Body of pancreas (tissue), 4 donors: Measurements from ENCODE around the gene BCL7C. TPM values are rescaled to one million over a fixed set of nuclear protein-coding genes. Genes with fewer than 3 reads are reported as not detected.

Source experiments
- ATAC-seq: fragments of 150-250 bp; one replicate; pipeline ENCODE4 v1.9.1; 2016
- DNase-seq, 4 donors: peaks; one replicate each; pipeline ENCODE4 v3.0.0-alpha.2; 2019
- H3K27ac ChIP-seq, 4 donors: fragments of 200-600 bp; sonication (generic); 1 replicate in 3 of 4; 2 replicates in 1 of 4; pipeline versions ENCODE4 v1.5.1 to v1.6.1; 2016 to 2019; ENCODE audit warnings: mild to moderate bottlenecking in 1 of 4, mixed read lengths in 1 of 4, moderate library complexity in 1 of 4
- H3K27me3 ChIP-seq, 2 donors: fragments of 200-600 bp; sonication (generic); one replicate each; pipeline ENCODE4 v1.6.0; 2016; ENCODE audit warnings: mild to moderate bottlenecking in 1 of 2
- H3K36me3 ChIP-seq, 2 donors: fragments of 200-600 bp; sonication (generic); replicated peaks in 1 of 2; 2 replicates each; pipeline ENCODE4 v1.5.1; 2016; ENCODE audit warnings: low read depth in 2 of 2; ENCODE audit not compliant: insufficient read depth in 1 of 2
- H3K4me1 ChIP-seq: fragments of 200-600 bp; sonication (generic); one replicate; pipeline ENCODE4 v1.6.0; 2016
- H3K4me3 ChIP-seq, 2 donors: fragments of 200-600 bp; sonication (generic); 1 replicate in 1 of 2; 2 replicates in 1 of 2; pipeline ENCODE4 v1.5.1; 2016 to 2019
- H3K9me3 ChIP-seq, 3 donors: fragments of 200-600 bp; sonication (generic); 1 replicate in 2 of 3; 2 replicates in 1 of 3; pipeline ENCODE4 v1.5.1; 2016
- POLR2A ChIP-seq, 3 donors: fragments of 450-650 bp; IDR thresholded peaks; one replicate each; pipeline ENCODE4 v1.6.1; 2016; ENCODE audit warnings: antibody characterized with exemption in 3 of 3, mild to moderate bottlenecking in 2 of 3
- WGBS, 2 donors: methylation state at CpG; one replicate each; pipeline ENCODE4 v1.1.5; 2017; 5-methylcytosine and 5-hydroxymethylcytosine counted together
- intact Hi-C: fragments of 100-400 bp; cut with DNase I; formaldehyde crosslinking; loops from one replicate; pipeline ENCODE4 v1.15.1; 2023
- total RNA-seq, 2 donors: library from RNA; depleted of rRNA; stranded (reverse); fragments of >200 nt; gene quantifications; one replicate each; pipeline ENCODE4 v1.1.0, GENCODE V29; 2016
- TF ChIP-seq, protein P1 (sequence below), 7 experiments: fragments of 450-650 bp in 4 of 7; fragments of 200-600 bp in 3 of 7; sonication (generic) in 3 of 7; IDR thresholded peaks; one replicate each; pipeline ENCODE4 v1.5.1; 2016 to 2019; ENCODE audit warnings: antibody characterized with exemption in 7 of 7

BCL7C gene
- total RNA-seq, 2 donors from 2014 or later, result 19.8 to 24.1 TPM

- TF ChIP-seq POLR2A (IDR thresholded peaks at IDR 0.05), result no peak
- TF ChIP-seq, protein P1, sequence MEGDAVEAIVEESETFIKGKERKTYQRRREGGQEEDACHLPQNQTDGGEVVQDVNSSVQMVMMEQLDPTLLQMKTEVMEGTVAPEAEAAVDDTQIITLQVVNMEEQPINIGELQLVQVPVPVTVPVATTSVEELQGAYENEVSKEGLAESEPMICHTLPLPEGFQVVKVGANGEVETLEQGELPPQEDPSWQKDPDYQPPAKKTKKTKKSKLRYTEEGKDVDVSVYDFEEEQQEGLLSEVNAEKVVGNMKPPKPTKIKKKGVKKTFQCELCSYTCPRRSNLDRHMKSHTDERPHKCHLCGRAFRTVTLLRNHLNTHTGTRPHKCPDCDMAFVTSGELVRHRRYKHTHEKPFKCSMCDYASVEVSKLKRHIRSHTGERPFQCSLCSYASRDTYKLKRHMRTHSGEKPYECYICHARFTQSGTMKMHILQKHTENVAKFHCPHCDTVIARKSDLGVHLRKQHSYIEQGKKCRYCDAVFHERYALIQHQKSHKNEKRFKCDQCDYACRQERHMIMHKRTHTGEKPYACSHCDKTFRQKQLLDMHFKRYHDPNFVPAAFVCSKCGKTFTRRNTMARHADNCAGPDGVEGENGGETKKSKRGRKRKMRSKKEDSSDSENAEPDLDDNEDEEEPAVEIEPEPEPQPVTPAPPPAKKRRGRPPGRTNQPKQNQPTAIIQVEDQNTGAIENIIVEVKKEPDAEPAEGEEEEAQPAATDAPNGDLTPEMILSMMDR (IDR thresholded peaks at IDR 0.05), result peak in 5 of 7 experiments; percentile 24 to 54 (median 37)
- Histone ChIP-seq H3K4me1 (no peaks in the 10 kb centered on the region), H3K27ac (no peak overlapping the region), H3K9me3 (no peaks in the 10 kb centered on the region), H3K27me3 (no peaks in the 10 kb centered on the region), H3K36me3 (peaks cover 0 to 4% of the 10 kb centered on the region in 2 donors), H3K4me3 (no peak overlapping the region)
- DNase-seq, result peak; percentile 40 to 55 (median 52)
- intact Hi-C loops, result no loop called here
- peak; percentile 55 for ATAC-seq
- WGBS, 2 donors, result 50 to 54% methylated on average over 12 of the region's 12 CpGs
These were observed 41.1 kb upstream of the BCL7C start for GRCh38 chr16:30934827-30935557.

DNA sequence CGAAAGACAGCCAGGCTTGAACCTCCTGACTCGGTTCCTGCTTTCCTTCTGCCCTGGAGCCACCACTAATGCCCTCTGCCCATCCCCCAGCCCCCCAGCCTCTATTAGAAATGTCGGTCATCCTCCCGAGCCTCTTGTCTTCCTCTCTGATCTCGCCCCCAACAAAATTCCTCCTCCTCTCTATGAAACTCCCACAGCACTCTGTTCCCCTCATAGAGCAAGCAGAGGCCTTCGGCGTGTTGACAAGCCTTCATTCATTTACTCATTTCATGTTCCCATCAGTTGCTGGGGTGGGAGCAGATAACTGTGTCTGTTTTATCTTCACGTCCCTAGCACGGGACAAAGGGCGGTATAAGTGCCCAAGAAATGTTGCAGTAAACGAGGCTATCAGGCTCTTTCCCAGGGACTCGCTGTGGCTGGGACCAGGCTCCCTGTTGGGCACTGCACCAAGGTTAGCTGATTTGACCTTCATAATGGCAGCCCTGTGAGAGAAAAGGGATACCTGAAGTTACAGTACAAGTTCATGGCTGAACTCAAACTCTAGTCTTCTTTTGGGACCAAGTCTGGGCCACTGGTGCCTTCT lies 37.3 kb upstream of the BCL7C start:
- ATAC-seq (no peak), DNase-seq (no peak)
- intact Hi-C loops, result no loop called here
- WGBS, 2 donors, result 67 to 71% methylated on average over 12 of the region's 12 CpGs
- Histone ChIP-seq H3K4me3 (no peak overlapping the region), H3K4me1 (no peaks in the 10 kb centered on the region), H3K9me3 (no peaks in the 10 kb centered on the region), H3K27me3 (no peaks in the 10 kb centered on the region), H3K36me3 (peaks cover 0 to 4% of the 10 kb centered on the region in 2 donors), H3K27ac (no peak overlapping the region)
- TF ChIP-seq, protein P1 (IDR thresholded peaks at IDR 0.05), result no peak
- no peak for TF ChIP-seq POLR2A (IDR thresholded peaks at IDR 0.05)

DNA sequence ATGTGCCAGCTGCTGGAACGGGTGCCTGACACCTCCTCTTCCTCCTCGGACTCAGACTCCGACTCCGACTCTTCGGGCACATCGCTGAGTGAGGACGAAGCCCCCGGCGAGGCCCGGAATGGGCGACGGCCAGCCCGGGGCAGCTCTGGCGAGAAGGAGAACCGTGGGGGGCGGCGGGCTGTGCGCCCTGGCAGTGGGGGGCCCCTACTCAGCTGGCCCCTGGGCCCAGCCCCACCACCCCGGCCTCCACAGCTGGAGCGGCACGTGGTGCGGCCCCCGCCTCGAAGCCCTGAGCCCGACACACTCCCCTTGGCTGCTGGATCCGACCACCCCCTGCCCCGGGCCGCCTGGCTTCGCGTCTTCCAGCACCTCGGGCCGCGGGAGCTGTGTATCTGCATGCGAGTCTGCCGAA lies 36.3 kb upstream of the BCL7C start:
- Histone ChIP-seq H3K27ac (no peak overlapping the region), H3K9me3 (no peaks in the 10 kb centered on the region), H3K4me1 (peaks cover 4% of the 10 kb centered on the region), H3K36me3 (peaks cover 0 to 4% of the 10 kb centered on the region in 2 donors), H3K27me3 (no peaks in the 10 kb centered on the region), H3K4me3 (no peak overlapping the region)
- DNase-seq (no peak), ATAC-seq (no peak)
- no peak for TF ChIP-seq POLR2A (IDR thresholded peaks at IDR 0.05)
- TF ChIP-seq, protein P1 (IDR thresholded peaks at IDR 0.05), result no peak
- 86 to 90% methylated on average over 2 to 7 of the region's 35 CpGs for whole genome bisulfite sequencing, 2 donors
- intact Hi-C loops, result no loop called here

- ATAC-seq, result no peak
These were observed 35.3 kb upstream of the BCL7C start for GRCh38 chr16:30929167-30929566.

More at GRCh38 chr16:30929167-30929566, 35.3 kb upstream of the BCL7C start:
- Histone ChIP-seq H3K27me3 (no peaks in the 10 kb centered on the region), H3K4me3 (no peak overlapping the region), H3K9me3 (no peaks in the 10 kb centered on the region), H3K36me3 (peaks cover 0 to 4% of the 10 kb centered on the region in 2 donors), H3K4me1 (peaks cover 14% of the 10 kb centered on the region), H3K27ac (no peak overlapping the region)
- TF ChIP-seq, protein P1 (IDR thresholded peaks at IDR 0.05), result no peak
- no peak for TF ChIP-seq POLR2A (IDR thresholded peaks at IDR 0.05)
- intact Hi-C loops, result no loop called here
- DNase-seq, result no peak
- WGBS, 2 donors, result 65 to 87% methylated on average over 6 to 7 of the region's 7 CpGs
